Neural cell (in vitro differentiated cells): ENCODE measurements around the gene PRKCA. TPM values are rescaled to one million over a fixed set of nuclear protein-coding genes. Genes with fewer than 3 reads are reported as not detected.

Experiments used
- H2AFZ ChIP-seq: fragments of 200-600, 300-800 bp; sonication (generic), shearing (Covaris generic); 2 replicates; pipeline ENCODE4 v1.6.0; 2014; ENCODE audit warnings: low read depth, mild to moderate bottlenecking, antibody characterized with exemption, low read length, moderate library complexity
- H3F3A ChIP-seq: fragments of 200-600 bp; shearing (Covaris generic); 2 replicates; pipeline ENCODE4 v1.6.1; 2016; ENCODE audit warnings: mild to moderate bottlenecking, moderate library complexity, mixed read lengths, antibody characterized with exemption, low read length; ENCODE audit not compliant: insufficient read depth, poor library complexity, severe bottlenecking
- H3K27ac ChIP-seq: fragments of 200-600, 300-800 bp; sonication (generic), shearing (Covaris generic); 2 replicates; pipeline ENCODE4 v1.5.1; 2014; ENCODE audit warnings: mild to moderate bottlenecking, low read length, moderate library complexity
- H3K27me3 ChIP-seq: fragments of 300-800, 200-600 bp; sonication (generic), shearing (Covaris generic); 2 replicates; pipeline ENCODE4 v1.6.0; 2014; ENCODE audit warnings: mild to moderate bottlenecking, low read depth, low read length, moderate library complexity; ENCODE audit not compliant: insufficient read depth
- H3K36me3 ChIP-seq: fragments of 300-800, 200-600 bp; sonication (generic), shearing (Covaris generic); 2 replicates; pipeline ENCODE4 v1.5.1; 2014; ENCODE audit warnings: mild to moderate bottlenecking, antibody characterized with exemption, low read length, moderate library complexity; ENCODE audit not compliant: insufficient read depth
- H3K4me2 ChIP-seq: fragments of 300-800, 200-600 bp; sonication (generic), shearing (Covaris generic); 2 replicates; pipeline ENCODE4 v1.6.0; 2014; ENCODE audit warnings: mild to moderate bottlenecking, low read length
- H3K4me3 ChIP-seq: fragments of 300-800, 200-600 bp; sonication (generic), shearing (Covaris generic); 2 replicates; pipeline ENCODE4 v1.5.1; 2014; ENCODE audit warnings: mild to moderate bottlenecking, low read length, moderate library complexity
- H3K79me2 ChIP-seq: fragments of 200-600 bp; shearing (Covaris generic); replicated peaks from 2 replicates; pipeline ENCODE4 v1.6.0; 2014; ENCODE audit warnings: mild to moderate bottlenecking, low read length, moderate library complexity; ENCODE audit not compliant: insufficient read depth
- H3K9ac ChIP-seq: fragments of 300-800, 200-600 bp; sonication (generic), shearing (Covaris generic); 2 replicates; pipeline ENCODE4 v1.6.1; 2016; ENCODE audit warnings: mild to moderate bottlenecking, low read length, mixed read lengths
- H3K9me2 ChIP-seq: fragments of 200-600 bp; shearing (Covaris generic); 2 replicates; pipeline ENCODE4 v1.6.1; 2016; ENCODE audit warnings: mild to moderate bottlenecking, low read length, mixed read lengths; ENCODE audit not compliant: insufficient read depth
- H3K9me3 ChIP-seq: fragments of 200-600, 300-800 bp; sonication (generic), shearing (Covaris generic); 2 replicates; pipeline ENCODE4 v1.6.1; 2016; ENCODE audit warnings: mild to moderate bottlenecking, mixed run types, low read length, moderate library complexity, mixed read lengths
- H4K20me1 ChIP-seq: fragments of 200-600 bp; shearing (Covaris generic); 2 replicates; pipeline ENCODE4 v1.6.1; 2016; ENCODE audit warnings: mild to moderate bottlenecking, mixed run types; ENCODE audit not compliant: insufficient read depth
- EP300 ChIP-seq: fragments of 450-650 bp; conservative IDR thresholded peaks from 2 replicates; pipeline ENCODE4 v1.6.1; 2014; ENCODE audit warnings: antibody characterized with exemption, mild to moderate bottlenecking, moderate library complexity; ENCODE audit not compliant: poor library complexity, severe bottlenecking
- EZH2 ChIP-seq: fragments of 200-600, 300-800 bp; shearing (Covaris generic), sonication (generic); IDR thresholded peaks from 2 replicates; pipeline ENCODE4 v1.6.1; 2014; ENCODE audit warnings: antibody characterized with exemption, low read length, borderline replicate concordance, mild to moderate bottlenecking; ENCODE audit not compliant: insufficient read depth, poor library complexity, severe bottlenecking
- MXI1 ChIP-seq: fragments of 450-650 bp; conservative IDR thresholded peaks from 2 replicates; pipeline ENCODE4 v1.6.1; 2014; ENCODE audit warnings: antibody characterized with exemption, mild to moderate bottlenecking; ENCODE audit not compliant: poor library complexity, severe bottlenecking
- POLR2AphosphoS5 ChIP-seq: IDR thresholded peaks from 2 replicates; pipeline ENCODE4 v1.6.1; 2012
- RAD21 ChIP-seq: fragments of 450-650 bp; conservative IDR thresholded peaks from 2 replicates; pipeline ENCODE4 v1.6.1; 2014; ENCODE audit warnings: antibody characterized with exemption, mild to moderate bottlenecking, moderate library complexity
- SMC3 ChIP-seq: fragments of 450-650 bp; conservative IDR thresholded peaks from 2 replicates; pipeline ENCODE4 v1.6.1; 2014; ENCODE audit warnings: antibody characterized with exemption, mild to moderate bottlenecking, moderate library complexity; ENCODE audit not compliant: poor library complexity
- TAF1 ChIP-seq: IDR thresholded peaks from 2 replicates; pipeline ENCODE4 v1.6.1; 2012; ENCODE audit warnings: low read depth
- polyA plus RNA-seq: library from polyadenylated mRNA; depleted of rRNA; stranded (reverse); fragments of >200 nt; gene quantifications from 2 replicates; pipeline ENCODE4 v1.2.3, GENCODE V29; 2014
- TF ChIP-seq, protein P1 (sequence below): fragments of 450-650 bp; IDR thresholded peaks from 2 replicates; pipeline ENCODE4 v1.5.1; 2014; ENCODE audit warnings: antibody characterized with exemption, mild to moderate bottlenecking, moderate library complexity; ENCODE audit not compliant: poor library complexity, severe bottlenecking
- TF ChIP-seq, protein P2 (sequence below): IDR thresholded peaks from 2 replicates; pipeline ENCODE4 v1.6.1; 2012; ENCODE audit warnings: borderline replicate concordance

PRKCA gene
- polyA plus RNA-seq, 1 donor from 2014 or later, result 5.9 TPM

DNA sequence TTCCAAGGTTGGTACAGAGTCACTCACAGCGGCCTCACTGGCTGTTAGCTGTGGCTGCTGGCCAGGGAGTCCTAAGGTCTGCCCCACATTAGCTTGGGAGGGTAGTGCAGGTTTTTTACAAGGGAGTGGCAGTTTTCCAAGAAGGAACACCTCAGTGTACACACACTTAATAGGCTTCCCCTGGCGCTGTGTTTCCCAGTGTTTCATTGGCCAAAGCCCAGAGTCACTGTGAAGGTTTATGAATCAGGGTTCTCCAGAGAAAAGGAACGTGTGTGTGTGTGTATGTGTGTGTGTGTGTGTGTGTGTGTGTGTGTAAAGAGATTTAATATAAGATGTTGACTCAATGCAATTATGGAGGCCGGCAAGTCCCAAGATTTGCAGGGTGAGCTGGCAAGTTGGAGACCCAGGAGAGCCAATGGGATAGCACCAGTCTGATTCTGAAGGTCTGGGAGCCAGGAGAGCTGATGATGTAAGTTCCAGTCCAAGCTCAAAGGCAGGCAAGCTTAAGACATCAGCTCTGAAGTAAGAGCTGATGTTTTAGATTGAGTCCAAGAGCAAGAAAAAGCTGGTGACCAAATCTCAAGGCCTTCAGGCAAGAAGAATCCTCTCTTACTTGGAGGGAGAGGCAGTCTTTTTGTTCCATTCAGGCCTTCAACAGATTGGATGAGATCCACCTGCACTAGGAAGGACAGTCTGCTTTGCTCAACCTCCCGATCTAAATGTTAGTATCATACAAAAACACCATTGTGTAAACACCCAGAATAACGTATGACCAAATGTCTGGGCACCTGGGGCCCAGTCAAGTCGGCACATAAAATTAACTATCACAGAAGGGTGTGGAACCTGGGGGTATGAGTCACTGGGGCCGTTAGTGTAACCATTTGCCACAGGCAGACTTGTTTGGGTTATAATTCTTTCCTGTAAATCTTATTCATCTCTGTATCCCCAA, 206.8 kb downstream of the PRKCA start:
- TF ChIP-seq POLR2AphosphoS5, result no peak
- no peak for TF ChIP-seq RAD21
- TF ChIP-seq, protein P1, sequence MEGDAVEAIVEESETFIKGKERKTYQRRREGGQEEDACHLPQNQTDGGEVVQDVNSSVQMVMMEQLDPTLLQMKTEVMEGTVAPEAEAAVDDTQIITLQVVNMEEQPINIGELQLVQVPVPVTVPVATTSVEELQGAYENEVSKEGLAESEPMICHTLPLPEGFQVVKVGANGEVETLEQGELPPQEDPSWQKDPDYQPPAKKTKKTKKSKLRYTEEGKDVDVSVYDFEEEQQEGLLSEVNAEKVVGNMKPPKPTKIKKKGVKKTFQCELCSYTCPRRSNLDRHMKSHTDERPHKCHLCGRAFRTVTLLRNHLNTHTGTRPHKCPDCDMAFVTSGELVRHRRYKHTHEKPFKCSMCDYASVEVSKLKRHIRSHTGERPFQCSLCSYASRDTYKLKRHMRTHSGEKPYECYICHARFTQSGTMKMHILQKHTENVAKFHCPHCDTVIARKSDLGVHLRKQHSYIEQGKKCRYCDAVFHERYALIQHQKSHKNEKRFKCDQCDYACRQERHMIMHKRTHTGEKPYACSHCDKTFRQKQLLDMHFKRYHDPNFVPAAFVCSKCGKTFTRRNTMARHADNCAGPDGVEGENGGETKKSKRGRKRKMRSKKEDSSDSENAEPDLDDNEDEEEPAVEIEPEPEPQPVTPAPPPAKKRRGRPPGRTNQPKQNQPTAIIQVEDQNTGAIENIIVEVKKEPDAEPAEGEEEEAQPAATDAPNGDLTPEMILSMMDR, result no peak
- TF ChIP-seq, protein P2, sequence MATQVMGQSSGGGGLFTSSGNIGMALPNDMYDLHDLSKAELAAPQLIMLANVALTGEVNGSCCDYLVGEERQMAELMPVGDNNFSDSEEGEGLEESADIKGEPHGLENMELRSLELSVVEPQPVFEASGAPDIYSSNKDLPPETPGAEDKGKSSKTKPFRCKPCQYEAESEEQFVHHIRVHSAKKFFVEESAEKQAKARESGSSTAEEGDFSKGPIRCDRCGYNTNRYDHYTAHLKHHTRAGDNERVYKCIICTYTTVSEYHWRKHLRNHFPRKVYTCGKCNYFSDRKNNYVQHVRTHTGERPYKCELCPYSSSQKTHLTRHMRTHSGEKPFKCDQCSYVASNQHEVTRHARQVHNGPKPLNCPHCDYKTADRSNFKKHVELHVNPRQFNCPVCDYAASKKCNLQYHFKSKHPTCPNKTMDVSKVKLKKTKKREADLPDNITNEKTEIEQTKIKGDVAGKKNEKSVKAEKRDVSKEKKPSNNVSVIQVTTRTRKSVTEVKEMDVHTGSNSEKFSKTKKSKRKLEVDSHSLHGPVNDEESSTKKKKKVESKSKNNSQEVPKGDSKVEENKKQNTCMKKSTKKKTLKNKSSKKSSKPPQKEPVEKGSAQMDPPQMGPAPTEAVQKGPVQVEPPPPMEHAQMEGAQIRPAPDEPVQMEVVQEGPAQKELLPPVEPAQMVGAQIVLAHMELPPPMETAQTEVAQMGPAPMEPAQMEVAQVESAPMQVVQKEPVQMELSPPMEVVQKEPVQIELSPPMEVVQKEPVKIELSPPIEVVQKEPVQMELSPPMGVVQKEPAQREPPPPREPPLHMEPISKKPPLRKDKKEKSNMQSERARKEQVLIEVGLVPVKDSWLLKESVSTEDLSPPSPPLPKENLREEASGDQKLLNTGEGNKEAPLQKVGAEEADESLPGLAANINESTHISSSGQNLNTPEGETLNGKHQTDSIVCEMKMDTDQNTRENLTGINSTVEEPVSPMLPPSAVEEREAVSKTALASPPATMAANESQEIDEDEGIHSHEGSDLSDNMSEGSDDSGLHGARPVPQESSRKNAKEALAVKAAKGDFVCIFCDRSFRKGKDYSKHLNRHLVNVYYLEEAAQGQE, result no peak
- TF ChIP-seq EP300, result no peak
- no peak for TF ChIP-seq MXI1
- no peak for TF ChIP-seq EZH2
- TF ChIP-seq TAF1, result no peak
- no peak for TF ChIP-seq SMC3
- Histone ChIP-seq H3K4me2 (no peak overlapping the region), H3K36me3 (no peaks in the 10 kb centered on the region), H2AFZ (no peak overlapping the region), H3K27me3 (no peaks in the 10 kb centered on the region), H3F3A (no peaks in the 10 kb centered on the region), H3K79me2 (no peaks in the 10 kb centered on the region), H3K9ac (no peak overlapping the region), H3K9me3 (no peaks in the 10 kb centered on the region), H4K20me1 (no peaks in the 10 kb centered on the region), H3K9me2 (no peaks in the 10 kb centered on the region), H3K27ac (no peak overlapping the region), H3K4me3 (no peak overlapping the region)

DNA sequence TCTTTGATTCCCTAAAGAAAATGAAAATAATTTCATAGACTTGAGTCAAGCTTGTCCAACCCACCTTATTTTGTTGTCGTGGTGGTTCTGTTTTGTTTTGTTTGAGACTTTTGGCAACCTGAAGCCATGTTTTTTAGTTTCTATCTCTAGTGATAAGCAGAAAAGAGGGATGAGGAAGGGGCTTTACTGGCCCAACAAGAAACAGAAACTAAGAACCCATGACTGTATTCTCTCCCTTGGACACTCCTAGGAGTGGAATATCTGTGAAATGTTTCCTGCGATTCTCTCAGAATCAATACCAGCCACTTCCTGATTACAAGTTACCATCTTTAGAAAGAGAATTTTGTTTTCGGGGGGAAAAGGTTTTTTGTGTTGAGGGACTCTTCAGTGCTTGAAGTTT, 207.5 kb downstream of the PRKCA start:
- Histone ChIP-seq H3K4me2 (no peak overlapping the region), H4K20me1 (no peaks in the 10 kb centered on the region)
- TF ChIP-seq EZH2, result no peak
- TF ChIP-seq, protein P2, result no peak
- TF ChIP-seq SMC3, result no peak
- no peak for TF ChIP-seq MXI1

More for the DNA sequence above, 207.5 kb downstream of the PRKCA start:
- Histone ChIP-seq H3K9ac (no peak overlapping the region), H3K9me2 (no peaks in the 10 kb centered on the region), H3K4me3 (no peak overlapping the region), H3K36me3 (no peaks in the 10 kb centered on the region), H3K9me3 (no peaks in the 10 kb centered on the region), H3K79me2 (no peaks in the 10 kb centered on the region), H2AFZ (no peak overlapping the region), H3K27ac (no peak overlapping the region), H3K27me3 (no peaks in the 10 kb centered on the region), H3F3A (no peaks in the 10 kb centered on the region)
